Astrocyte of the spinal cord (primary cell): Measurements from ENCODE around the gene RARA.
"Not testable (repeated sequence)": the region's sequence is repeated elsewhere in the genome, so short reads cannot be mapped to it uniquely, and the experiment has no call there.

Experiments used
- DNase-seq: peaks from one replicate; pipeline ENCODE4 v3.0.0; 2011; ENCODE audit warnings: low read depth, low spot score
- H3K4me3 ChIP-seq: 2 replicates; pipeline ENCODE4 v1.5.1; 2011; ENCODE audit warnings: low read depth, mild to moderate bottlenecking, low read length, moderate library complexity
- CTCF ChIP-seq: IDR thresholded peaks from 2 replicates; pipeline ENCODE4 v1.5.1; 2012; ENCODE audit warnings: low read depth, mild to moderate bottlenecking, low read length, inconsistent platforms
- in situ Hi-C: cut with HindIII; loops from 2 replicates; pipeline ENCODE4 v1.10.0; 2017; ENCODE audit warnings: low sequenced_read_pairs

Gene RARA

GRCh38 chr17:40373999-40374398, 65.0 kb downstream of the RARA start:
- in situ Hi-C loops, result no loop called here
- no peak for TF ChIP-seq CTCF
- H3K4me3 ChIP-seq, result no peak overlapping the region
- DNase-seq, result no peak

GRCh38 chr17:40374821-40375498, 66.0 kb downstream of the RARA start:
- DNase-seq, result no peak
- in situ Hi-C loops, result no loop called here
- H3K4me3 ChIP-seq, result no peak overlapping the region
- TF ChIP-seq CTCF, result no peak

GRCh38 chr17:40375786-40376185, 66.8 kb downstream of the RARA start:
- DNase-seq, in situ Hi-C loops, H3K4me3 ChIP-seq: not testable (repeated sequence)

- in situ Hi-C loops, DNase-seq, H3K4me3 ChIP-seq: not testable (repeated sequence)
Measured at GRCh38 chr17:40376541-40376940, 67.6 kb downstream of the RARA start.

GRCh38 chr17:40377832-40378231, 68.9 kb downstream of the RARA start:
- TF ChIP-seq CTCF, result no peak
- no peak for DNase-seq
- no peak overlapping the region for H3K4me3 ChIP-seq
- in situ Hi-C loops, result no loop called here

GRCh38 chr17:40378966-40379365, 70.0 kb downstream of the RARA start:
- in situ Hi-C loops, result no loop called here
- no peak overlapping the region for H3K4me3 ChIP-seq
- no peak for DNase-seq
- no peak for TF ChIP-seq CTCF

GRCh38 chr17:40382251-40382650, 73.3 kb downstream of the RARA start:
- H3K4me3 ChIP-seq, result no peak overlapping the region
- no peak for TF ChIP-seq CTCF
- DNase-seq, result no peak
- in situ Hi-C loops, result no loop called here

- in situ Hi-C loops, H3K4me3 ChIP-seq, DNase-seq: not testable (repeated sequence)
Measured at GRCh38 chr17:40386555-40386954, 77.6 kb downstream of the RARA start.
